GM13976 (cell line): Measurements from ENCODE around the gene CLDN6.

Experiments
- DNase-seq: peaks from one replicate; pipeline ENCODE4 v3.0.0; 2012; ENCODE audit warnings: low spot score
- in situ Hi-C: fragments of 300-500 bp; cut with MboI; formaldehyde crosslinking; loops from one replicate; pipeline ENCODE4 v1.12.0; 2022; ENCODE audit warnings: low sequenced_read_pairs, mixed read lengths, inconsistent platforms; ENCODE audit not compliant: unreplicated experiment
- TF ChIP-seq, protein P1 (sequence below): IDR thresholded peaks from 2 replicates; pipeline ENCODE4 v1.5.1; 2012; ENCODE audit warnings: borderline replicate concordance, mild to moderate bottlenecking; ENCODE audit not compliant: insufficient read depth; ENCODE audit errors: extremely low read depth, missing control alignments, control extremely low read depth

The CLDN6 gene

DNA sequence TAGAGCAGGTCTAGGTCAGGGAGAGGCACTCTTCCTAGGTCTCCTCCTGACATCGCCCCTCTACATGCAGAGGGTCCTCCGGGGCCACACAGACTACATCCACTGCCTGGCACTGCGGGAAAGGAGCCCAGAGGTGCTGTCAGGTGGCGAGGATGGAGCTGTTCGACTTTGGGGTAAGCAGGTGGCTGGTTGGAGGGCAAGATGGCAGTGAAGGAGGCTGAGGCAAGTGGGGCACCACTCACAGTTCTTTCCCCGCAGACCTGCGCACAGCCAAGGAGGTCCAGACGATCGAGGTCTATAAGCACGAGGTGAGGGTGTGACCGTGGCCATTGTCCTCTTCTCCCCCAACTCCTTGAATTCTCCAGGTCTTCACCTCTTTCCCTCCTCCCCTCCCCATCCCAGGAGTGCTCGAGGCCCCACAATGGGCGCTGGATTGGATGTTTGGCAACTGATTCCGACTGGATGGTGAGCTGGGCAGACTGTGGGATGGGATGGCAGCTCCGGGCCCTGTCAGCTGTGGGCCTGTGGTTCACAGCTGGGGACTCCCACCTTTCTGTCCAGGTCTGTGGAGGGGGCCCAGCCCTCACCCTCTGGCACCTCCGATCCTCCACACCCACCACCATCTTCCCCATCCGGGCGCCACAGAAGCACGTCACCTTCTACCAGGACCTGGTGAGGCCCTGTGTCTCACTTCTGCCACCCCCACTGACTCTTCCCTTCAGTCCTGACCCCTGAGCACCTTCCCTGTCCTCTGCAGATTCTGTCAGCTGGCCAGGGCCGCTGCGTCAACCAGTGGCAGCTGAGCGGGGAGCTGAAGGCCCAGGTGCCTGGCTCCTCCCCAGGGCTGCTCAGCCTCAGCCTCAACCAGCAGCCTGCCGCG, 8.9 kb upstream of the CLDN6 start:
- in situ Hi-C loops = no loop called here
- DNase-seq = no peak
- TF ChIP-seq, protein P1, sequence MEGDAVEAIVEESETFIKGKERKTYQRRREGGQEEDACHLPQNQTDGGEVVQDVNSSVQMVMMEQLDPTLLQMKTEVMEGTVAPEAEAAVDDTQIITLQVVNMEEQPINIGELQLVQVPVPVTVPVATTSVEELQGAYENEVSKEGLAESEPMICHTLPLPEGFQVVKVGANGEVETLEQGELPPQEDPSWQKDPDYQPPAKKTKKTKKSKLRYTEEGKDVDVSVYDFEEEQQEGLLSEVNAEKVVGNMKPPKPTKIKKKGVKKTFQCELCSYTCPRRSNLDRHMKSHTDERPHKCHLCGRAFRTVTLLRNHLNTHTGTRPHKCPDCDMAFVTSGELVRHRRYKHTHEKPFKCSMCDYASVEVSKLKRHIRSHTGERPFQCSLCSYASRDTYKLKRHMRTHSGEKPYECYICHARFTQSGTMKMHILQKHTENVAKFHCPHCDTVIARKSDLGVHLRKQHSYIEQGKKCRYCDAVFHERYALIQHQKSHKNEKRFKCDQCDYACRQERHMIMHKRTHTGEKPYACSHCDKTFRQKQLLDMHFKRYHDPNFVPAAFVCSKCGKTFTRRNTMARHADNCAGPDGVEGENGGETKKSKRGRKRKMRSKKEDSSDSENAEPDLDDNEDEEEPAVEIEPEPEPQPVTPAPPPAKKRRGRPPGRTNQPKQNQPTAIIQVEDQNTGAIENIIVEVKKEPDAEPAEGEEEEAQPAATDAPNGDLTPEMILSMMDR = no peak

DNA sequence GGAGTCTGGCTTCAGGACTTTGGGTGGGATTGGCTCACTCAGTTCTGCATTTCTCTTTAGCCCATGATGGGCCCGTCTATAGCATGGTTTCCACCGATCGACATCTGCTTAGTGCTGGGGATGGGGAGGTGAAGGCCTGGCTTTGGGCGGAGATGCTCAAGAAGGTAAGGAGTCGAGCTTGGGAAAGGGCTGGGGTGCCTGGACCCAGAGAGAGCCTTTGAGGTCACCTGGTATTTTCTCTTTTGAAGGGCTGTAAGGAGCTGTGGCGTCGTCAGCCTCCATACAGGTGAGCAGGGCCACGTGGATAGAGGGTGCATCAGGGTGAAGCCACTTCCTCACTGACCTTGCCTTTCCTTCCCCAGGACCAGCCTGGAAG, 8.0 kb upstream of the CLDN6 start:
- in situ Hi-C loops = no loop called here
- TF ChIP-seq, protein P1 = no peak
- no peak for DNase-seq

DNA sequence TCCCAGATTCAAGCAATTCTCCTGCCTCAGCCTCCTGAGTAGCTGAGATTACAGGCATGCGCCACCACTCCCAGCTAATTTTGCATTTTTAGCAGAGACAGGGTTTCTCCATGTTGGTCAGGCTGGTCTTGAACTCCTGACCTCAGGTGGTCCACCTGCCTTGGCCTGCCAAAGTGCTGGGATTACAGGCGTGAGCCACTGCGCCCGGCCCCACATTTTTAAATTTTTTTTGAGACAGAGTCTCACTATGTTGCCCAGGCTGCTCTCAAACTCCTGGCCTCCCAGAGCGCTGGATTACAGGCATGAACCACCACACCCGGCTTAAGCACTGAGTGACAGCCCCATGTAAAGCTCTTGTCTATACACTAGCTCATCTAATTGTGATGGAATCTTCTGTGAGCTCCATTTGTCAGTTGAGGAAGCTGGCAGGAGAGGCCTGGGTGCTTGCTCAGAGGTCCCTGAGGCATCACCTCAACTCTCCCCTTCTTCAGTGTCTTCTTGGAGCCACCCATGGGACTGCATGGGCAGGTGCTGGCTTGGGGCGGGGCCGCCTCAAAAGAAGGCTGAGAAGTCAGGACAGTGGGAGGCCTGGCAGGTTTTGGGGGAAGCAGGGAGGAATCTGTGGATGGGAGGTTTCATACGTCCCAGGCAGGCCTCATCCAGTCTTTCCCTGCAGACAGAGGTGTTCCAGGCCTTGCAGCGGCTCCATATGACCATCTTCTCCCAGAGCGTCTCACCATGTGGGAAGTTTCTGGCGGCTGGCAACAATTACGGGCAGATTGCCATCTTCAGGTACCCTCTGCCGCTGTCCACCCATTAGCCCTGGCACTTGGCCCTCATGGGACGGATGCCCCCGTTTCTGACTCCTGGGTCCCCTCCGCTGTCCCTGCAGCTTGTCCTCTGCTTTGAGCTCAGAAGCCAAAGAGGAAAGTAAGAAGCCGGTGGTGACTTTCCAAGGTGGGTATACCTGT, 7.3 kb upstream of the CLDN6 start:
- in situ Hi-C loops = no loop called here
- DNase-seq = no peak
- TF ChIP-seq, protein P1 = no peak

DNA sequence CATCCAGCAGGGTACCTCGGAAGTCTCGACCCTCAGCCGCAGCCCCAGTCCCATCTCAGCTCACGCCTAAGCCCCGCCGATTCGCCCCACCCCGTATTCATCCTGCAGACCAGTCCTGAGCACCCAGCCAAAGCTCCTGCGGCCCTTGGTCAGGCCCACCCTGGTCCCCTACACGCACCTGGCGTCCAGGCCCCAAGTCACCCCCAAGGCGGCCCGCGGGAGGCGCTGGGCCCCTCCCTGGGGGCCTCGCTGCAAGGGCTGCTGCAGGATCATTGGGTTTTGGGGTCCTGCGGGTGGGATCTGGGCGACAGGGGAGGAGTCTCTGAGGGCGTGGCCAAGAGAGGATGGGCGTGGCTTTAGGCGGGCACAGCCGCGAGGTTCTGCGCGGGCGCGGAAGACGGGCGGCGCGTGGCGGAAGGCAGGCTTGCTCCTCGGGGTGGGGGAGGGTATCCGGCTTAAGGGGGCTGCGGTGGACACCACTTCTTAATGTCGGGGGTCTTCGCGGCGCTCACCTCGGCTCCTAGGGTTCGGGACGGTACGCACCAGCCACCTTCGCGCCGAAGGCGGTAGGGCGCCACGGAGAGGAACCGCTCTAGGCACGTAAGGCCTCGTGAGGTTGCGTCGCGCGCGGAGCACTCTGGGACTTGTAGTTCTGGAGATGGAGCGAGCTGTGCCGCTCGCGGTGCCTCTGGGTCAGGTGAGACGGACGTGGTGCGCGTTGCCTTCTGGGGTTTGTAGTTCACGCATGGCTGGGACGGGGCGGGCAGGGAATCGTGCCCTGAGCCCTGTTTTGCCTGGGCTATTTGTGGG, 5.9 kb upstream of the CLDN6 start, which contains the start of the genes HCFC1R1 and THOC6:
Gene HCFC1R1 (minus strand): TSS at position 274 of the 810 bp plus-strand sequence. CDS start 1 bp downstream, at position 273.
Gene THOC6 (plus strand): TSS at position 367 of the 810 bp plus-strand sequence. CDS start 292 bp downstream, at position 659.
- TF ChIP-seq, protein P1 = no peak
- peak; percentile 93 for DNase-seq
- in situ Hi-C loops = no loop called here

DNA sequence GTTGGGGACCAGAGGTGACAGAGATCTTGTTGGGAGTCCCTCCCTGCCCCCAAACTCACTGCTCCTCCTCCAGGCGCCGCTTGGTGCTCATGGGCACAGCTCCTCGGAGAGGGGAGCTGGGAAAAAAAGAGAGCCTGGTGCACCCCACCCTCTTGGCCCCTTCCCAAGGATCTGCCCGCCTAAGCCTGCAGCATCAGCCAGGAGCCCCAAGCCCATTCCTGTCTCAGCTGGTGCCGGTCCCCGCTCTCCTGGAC, 5.4 kb upstream of the CLDN6 start:
- no peak for DNase-seq

More for the DNA sequence above, 5.4 kb upstream of the CLDN6 start:
- TF ChIP-seq, protein P1 = no peak
- in situ Hi-C loops = no loop called here
